Activated T-helper 2 cell treated with anti-CD3 and anti-CD28 coated beads, Interferon-gamma antibody, Interleukin-2, Interleukin-4, amounts not matched to agents 10 μg/mL and 5 μg/mL and 100 μg/mL, durations not matched to agents 14 hours and 24 hours and 36 hours (primary cell): ENCODE results near the gene NPTN. TPM values are rescaled to one million over a fixed set of nuclear protein-coding genes. Genes with fewer than 3 reads are reported as not detected.
"Not testable (repeated sequence)": the region's sequence is repeated elsewhere in the genome, so short reads cannot be mapped to it uniquely, and the experiment has no call there.

ENCODE experiments used
- DNase-seq: peaks from one replicate; pipeline ENCODE4 v3.0.0; 2021; ENCODE audit warnings: low spot score
- H3K27ac Mint-ChIP-seq: one replicate; pipeline ENCODE4 v1.8.0; 2021; ENCODE audit warnings: mixed read lengths
- H3K27me3 Mint-ChIP-seq: one replicate; pipeline ENCODE4 v1.8.0; 2021; ENCODE audit warnings: low read depth, mixed read lengths
- H3K36me3 Mint-ChIP-seq: one replicate; pipeline ENCODE4 v1.8.0; 2021; ENCODE audit warnings: low read depth, mixed read lengths
- H3K4me1 Mint-ChIP-seq: one replicate; pipeline ENCODE4 v1.8.0; 2021; ENCODE audit warnings: low read depth, mixed read lengths
- H3K4me3 Mint-ChIP-seq: one replicate; pipeline ENCODE4 v1.8.0; 2021; ENCODE audit warnings: low read depth, mild to moderate bottlenecking, moderate library complexity, mixed read lengths
- H3K9me3 Mint-ChIP-seq: one replicate; pipeline ENCODE4 v1.8.0; 2021; ENCODE audit warnings: mixed read lengths
- intact Hi-C: fragments of 100-400 bp; cut with micrococcal nuclease; formaldehyde crosslinking; loops from one replicate; pipeline ENCODE4 v1.15.1; 2023
- total RNA-seq: library from RNA; stranded (reverse); gene quantifications from 2 replicates; pipeline ENCODE4 v1.2.3, GENCODE V29; 2022

The NPTN gene
- total RNA-seq, 1 donor from 2014 or later, result 76.6 TPM

GRCh38 chr15:73593304-73594074 lies 39.7 kb downstream of the NPTN start:
- Mint-ChIP-seq H3K4me3 (no peak overlapping the region), H3K27ac (peak overlapping the region; percentile 26), H3K36me3 (peaks cover 33% of the 10 kb centered on the region), H3K27me3 (no peaks in the 10 kb centered on the region), H3K4me1 (peaks cover 10% of the 10 kb centered on the region), H3K9me3 (no peaks in the 10 kb centered on the region)
- intact Hi-C loops, result no loop called here
- no peak for DNase-seq

- Mint-ChIP-seq H3K27ac (no peak overlapping the region), H3K36me3 (peaks cover 51% of the 10 kb centered on the region), H3K4me1 (peaks cover 20% of the 10 kb centered on the region), H3K27me3 (no peaks in the 10 kb centered on the region), H3K9me3 (no peaks in the 10 kb centered on the region), H3K4me3 (no peak overlapping the region)
- DNase-seq, result no peak
- intact Hi-C loops, result no loop called here
Measured at GRCh38 chr15:73590263-73590662, 42.9 kb downstream of the NPTN start.

- H3K4me1 Mint-ChIP-seq, result peaks cover 25% of the 10 kb centered on the region
- H3K27me3 Mint-ChIP-seq, result no peaks in the 10 kb centered on the region
- DNase-seq, result no peak
- H3K27ac Mint-ChIP-seq, result no peak overlapping the region
- peaks cover 56% of the 10 kb centered on the region for H3K36me3 Mint-ChIP-seq
- no peaks in the 10 kb centered on the region for H3K9me3 Mint-ChIP-seq
- intact Hi-C loops, result no loop called here
- H3K4me3 Mint-ChIP-seq, result no peak overlapping the region
Measured at GRCh38 chr15:73589766-73590165, 43.4 kb downstream of the NPTN start.

GRCh38 chr15:73585871-73586654 lies 47.1 kb downstream of the NPTN start:
- Mint-ChIP-seq H3K9me3 (no peaks in the 10 kb centered on the region), H3K4me3 (no peak overlapping the region), H3K36me3 (peaks cover 67% of the 10 kb centered on the region), H3K27ac (peak overlapping the region; percentile 20), H3K27me3 (no peaks in the 10 kb centered on the region), H3K4me1 (peaks cover 34% of the 10 kb centered on the region)
- intact Hi-C loops, result no loop called here
- DNase-seq, result no peak

GRCh38 chr15:73584699-73585420 lies 48.3 kb downstream of the NPTN start:
- no peak for DNase-seq
- peaks cover 34% of the 10 kb centered on the region for H3K4me1 Mint-ChIP-seq
- peaks cover 72% of the 10 kb centered on the region for H3K36me3 Mint-ChIP-seq
- H3K27me3 Mint-ChIP-seq, result no peaks in the 10 kb centered on the region
- intact Hi-C loops, result no loop called here
- no peaks in the 10 kb centered on the region for H3K9me3 Mint-ChIP-seq
- H3K4me3 Mint-ChIP-seq, result no peak overlapping the region
- H3K27ac Mint-ChIP-seq, result no peak overlapping the region

GRCh38 chr15:73583544-73583943 lies 49.6 kb downstream of the NPTN start:
- DNase-seq, result no peak

GRCh38 chr15:73582851-73583379 lies 50.3 kb downstream of the NPTN start:
- no peak for DNase-seq
- no peak overlapping the region for H3K27ac Mint-ChIP-seq

More at GRCh38 chr15:73583544-73583943, 49.6 kb downstream of the NPTN start:
- intact Hi-C loops, result no loop called here
- no peak overlapping the region for H3K27ac Mint-ChIP-seq
- H3K27me3 Mint-ChIP-seq, result no peaks in the 10 kb centered on the region
- peaks cover 34% of the 10 kb centered on the region for H3K4me1 Mint-ChIP-seq
- no peak overlapping the region for H3K4me3 Mint-ChIP-seq
- no peaks in the 10 kb centered on the region for H3K9me3 Mint-ChIP-seq
- peaks cover 64% of the 10 kb centered on the region for H3K36me3 Mint-ChIP-seq

GRCh38 chr15:73578026-73578425 lies 55.2 kb downstream of the NPTN start:
- H3K36me3 Mint-ChIP-seq, result peaks cover 55% of the 10 kb centered on the region
- H3K27ac Mint-ChIP-seq, result peak overlapping the region; percentile 20
- no peaks in the 10 kb centered on the region for H3K9me3 Mint-ChIP-seq
- no peaks in the 10 kb centered on the region for H3K27me3 Mint-ChIP-seq
- no peak overlapping the region for H3K4me3 Mint-ChIP-seq
- intact Hi-C loops, result no loop called here
- no peak for DNase-seq
- peaks cover 18% of the 10 kb centered on the region for H3K4me1 Mint-ChIP-seq

More at GRCh38 chr15:73582851-73583379, 50.3 kb downstream of the NPTN start:
- Mint-ChIP-seq H3K9me3 (no peaks in the 10 kb centered on the region), H3K4me1 (peaks cover 37% of the 10 kb centered on the region), H3K27me3 (no peaks in the 10 kb centered on the region), H3K4me3 (no peak overlapping the region), H3K36me3 (peaks cover 67% of the 10 kb centered on the region)
- intact Hi-C loops, result no loop called here

GRCh38 chr15:73577593-73577992 lies 55.6 kb downstream of the NPTN start:
- H3K4me3 Mint-ChIP-seq, H3K9me3 Mint-ChIP-seq, H3K27ac Mint-ChIP-seq, H3K27me3 Mint-ChIP-seq, intact Hi-C loops, DNase-seq: not testable (repeated sequence)
- H3K4me1 Mint-ChIP-seq, result peaks cover 20% of the 10 kb centered on the region
- H3K36me3 Mint-ChIP-seq, result peaks cover 56% of the 10 kb centered on the region

GRCh38 chr15:73575636-73576247 lies 57.4 kb downstream of the NPTN start:
- H3K4me1 Mint-ChIP-seq, result peaks cover 31% of the 10 kb centered on the region
- no peaks in the 10 kb centered on the region for H3K9me3 Mint-ChIP-seq
- intact Hi-C loops, result no loop called here
- peaks cover 60% of the 10 kb centered on the region for H3K36me3 Mint-ChIP-seq
- no peak for DNase-seq
- H3K4me3 Mint-ChIP-seq, result no peak overlapping the region
- H3K27ac Mint-ChIP-seq, result peak overlapping the region; percentile 66
- no peaks in the 10 kb centered on the region for H3K27me3 Mint-ChIP-seq

GRCh38 chr15:73573572-73573971 lies 59.6 kb downstream of the NPTN start:
- Mint-ChIP-seq H3K9me3 (no peaks in the 10 kb centered on the region), H3K36me3 (peaks cover 72% of the 10 kb centered on the region), H3K27ac (peak overlapping the region; percentile 40), H3K4me3 (no peak overlapping the region), H3K4me1 (peaks cover 39% of the 10 kb centered on the region), H3K27me3 (no peaks in the 10 kb centered on the region)
- no peak for DNase-seq
- intact Hi-C loops, result no loop called here

GRCh38 chr15:73573037-73573436 lies 60.2 kb downstream of the NPTN start:
- peak overlapping the region; percentile 71 for H3K27ac Mint-ChIP-seq
- no peak for DNase-seq
- no peak overlapping the region for H3K4me3 Mint-ChIP-seq
- intact Hi-C loops, result no loop called here
- H3K9me3 Mint-ChIP-seq, result no peaks in the 10 kb centered on the region
- peaks cover 36% of the 10 kb centered on the region for H3K4me1 Mint-ChIP-seq
- no peaks in the 10 kb centered on the region for H3K27me3 Mint-ChIP-seq
- H3K36me3 Mint-ChIP-seq, result peaks cover 71% of the 10 kb centered on the region
